WERI-Rb-1 (cell line): Measurements from ENCODE around the gene PRR12.

Source experiments
- DNase-seq: peaks from one replicate; pipeline ENCODE4 v3.0.0-alpha.2; 2020
- H3K27ac ChIP-seq: fragments of 250-450 bp; sonication (Bioruptor Pico); 2 replicates; pipeline ENCODE4 v1.5.1; 2020; ENCODE audit warnings: mild to moderate bottlenecking, moderate library complexity
- H3K27me3 ChIP-seq: fragments of 250-450 bp; sonication (Bioruptor Pico); 2 replicates; pipeline ENCODE4 v1.5.1; 2021; ENCODE audit warnings: mild to moderate bottlenecking, low read depth, moderate library complexity; ENCODE audit not compliant: insufficient read depth, severe bottlenecking
- H3K36me3 ChIP-seq: fragments of 250-450 bp; sonication (Bioruptor Pico); 2 replicates; pipeline ENCODE4 v1.5.1; 2020; ENCODE audit warnings: mild to moderate bottlenecking, moderate library complexity
- H3K4me3 ChIP-seq: 2 replicates; pipeline ENCODE4 v1.5.1; 2011; ENCODE audit warnings: low read depth, mild to moderate bottlenecking, control low read depth, low read length
- H3K9me3 ChIP-seq: fragments of 250-450 bp; sonication (Bioruptor Pico); 2 replicates; pipeline ENCODE4 v1.5.1; 2021; ENCODE audit warnings: mild to moderate bottlenecking, moderate library complexity; ENCODE audit not compliant: severe bottlenecking
- TF ChIP-seq, protein P1 (sequence below): IDR thresholded peaks from 2 replicates; pipeline ENCODE4 v1.5.1; 2011; ENCODE audit warnings: low read depth, mild to moderate bottlenecking, control low read depth, inconsistent platforms, low read length

PRR12 gene

DNA sequence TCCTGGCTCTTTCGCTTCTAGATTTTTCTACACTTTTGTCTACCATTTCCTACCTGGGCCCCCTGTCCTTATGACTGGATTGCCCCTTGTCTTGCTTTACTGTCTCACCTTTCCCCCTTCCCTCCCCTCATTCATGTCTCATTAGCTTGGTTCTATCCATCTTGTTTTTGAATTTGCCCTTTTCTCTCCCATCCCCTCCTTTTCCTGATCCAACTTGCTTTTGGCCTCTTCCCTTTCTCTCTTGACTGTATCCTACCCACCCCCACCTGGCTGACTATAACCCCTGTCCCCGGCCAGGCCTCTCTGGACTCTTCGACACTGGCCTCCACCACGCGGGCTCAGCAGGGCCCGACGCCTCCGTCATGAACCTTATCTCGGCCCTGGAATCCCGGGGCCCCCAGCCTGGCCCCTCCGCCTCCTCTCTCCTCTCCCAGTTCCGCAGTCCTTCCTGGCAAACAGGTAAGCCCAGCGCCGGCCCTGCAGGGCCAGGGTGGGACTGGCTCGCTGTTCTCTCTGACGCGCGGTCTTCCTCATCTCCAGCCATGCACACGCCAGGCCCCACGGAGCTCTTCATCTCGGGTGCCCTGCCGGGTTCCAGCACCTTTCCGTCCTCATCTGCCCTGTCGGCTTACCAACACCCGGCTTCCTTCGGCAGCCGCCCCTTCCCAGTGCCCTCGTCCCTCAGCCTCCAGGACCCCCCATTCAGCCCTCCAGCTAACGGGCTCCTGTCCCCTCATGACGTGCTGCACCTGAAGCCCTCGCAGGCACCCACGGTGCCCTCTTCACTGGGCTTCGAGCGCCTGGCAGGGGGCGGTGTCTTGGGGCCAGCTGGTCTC is 3.4 kb downstream of the PRR12 start:
- H3K27ac ChIP-seq: no peak overlapping the region
- TF ChIP-seq, protein P1, sequence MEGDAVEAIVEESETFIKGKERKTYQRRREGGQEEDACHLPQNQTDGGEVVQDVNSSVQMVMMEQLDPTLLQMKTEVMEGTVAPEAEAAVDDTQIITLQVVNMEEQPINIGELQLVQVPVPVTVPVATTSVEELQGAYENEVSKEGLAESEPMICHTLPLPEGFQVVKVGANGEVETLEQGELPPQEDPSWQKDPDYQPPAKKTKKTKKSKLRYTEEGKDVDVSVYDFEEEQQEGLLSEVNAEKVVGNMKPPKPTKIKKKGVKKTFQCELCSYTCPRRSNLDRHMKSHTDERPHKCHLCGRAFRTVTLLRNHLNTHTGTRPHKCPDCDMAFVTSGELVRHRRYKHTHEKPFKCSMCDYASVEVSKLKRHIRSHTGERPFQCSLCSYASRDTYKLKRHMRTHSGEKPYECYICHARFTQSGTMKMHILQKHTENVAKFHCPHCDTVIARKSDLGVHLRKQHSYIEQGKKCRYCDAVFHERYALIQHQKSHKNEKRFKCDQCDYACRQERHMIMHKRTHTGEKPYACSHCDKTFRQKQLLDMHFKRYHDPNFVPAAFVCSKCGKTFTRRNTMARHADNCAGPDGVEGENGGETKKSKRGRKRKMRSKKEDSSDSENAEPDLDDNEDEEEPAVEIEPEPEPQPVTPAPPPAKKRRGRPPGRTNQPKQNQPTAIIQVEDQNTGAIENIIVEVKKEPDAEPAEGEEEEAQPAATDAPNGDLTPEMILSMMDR: no peak
- H3K4me3 ChIP-seq: no peak overlapping the region
- no peak for DNase-seq
- peaks cover 57% of the 10 kb centered on the region for H3K36me3 ChIP-seq
- H3K27me3 ChIP-seq: no peaks in the 10 kb centered on the region
- no peaks in the 10 kb centered on the region for H3K9me3 ChIP-seq

GRCh38 chr19:49594993-49595818 is 4.2 kb downstream of the PRR12 start:
- H3K9me3 ChIP-seq: no peaks in the 10 kb centered on the region
- H3K27me3 ChIP-seq: no peaks in the 10 kb centered on the region
- DNase-seq: no peak
- no peak overlapping the region for H3K4me3 ChIP-seq
- TF ChIP-seq, protein P1: no peak
- H3K27ac ChIP-seq: no peak overlapping the region
- peaks cover 66% of the 10 kb centered on the region for H3K36me3 ChIP-seq

GRCh38 chr19:49595819-49596404 is 4.9 kb downstream of the PRR12 start:
- TF ChIP-seq, protein P1: no peak
- H3K4me3 ChIP-seq: no peak overlapping the region
- peaks cover 71% of the 10 kb centered on the region for H3K36me3 ChIP-seq
- H3K9me3 ChIP-seq: no peaks in the 10 kb centered on the region
- DNase-seq: no peak
- no peaks in the 10 kb centered on the region for H3K27me3 ChIP-seq
- H3K27ac ChIP-seq: no peak overlapping the region

DNA sequence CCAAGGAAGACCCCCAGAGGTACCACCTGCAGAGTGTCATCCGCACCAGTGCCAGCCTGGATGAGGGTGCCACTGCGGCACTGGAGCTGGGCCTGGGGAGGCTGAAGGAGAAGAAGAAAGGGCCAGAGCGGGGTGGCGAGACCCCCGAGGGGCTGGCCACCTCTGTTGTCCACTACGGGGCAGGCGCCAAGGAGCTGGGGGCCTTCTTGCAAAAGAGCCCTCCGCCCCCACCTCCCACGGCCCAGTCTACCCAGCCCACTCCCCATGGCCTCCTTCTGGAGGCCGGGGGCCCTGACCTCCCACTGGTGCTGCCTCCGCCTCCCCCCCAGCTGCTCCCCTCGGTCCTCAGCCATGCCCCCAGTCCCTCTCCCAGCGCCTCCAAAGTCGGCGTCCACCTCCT is 5.4 kb downstream of the PRR12 start:
- Histone ChIP-seq H3K9me3 (no peaks in the 10 kb centered on the region), H3K27ac (no peak overlapping the region), H3K27me3 (no peaks in the 10 kb centered on the region), H3K36me3 (peaks cover 75% of the 10 kb centered on the region), H3K4me3 (no peak overlapping the region)
- no peak for DNase-seq
- TF ChIP-seq, protein P1: no peak

DNA sequence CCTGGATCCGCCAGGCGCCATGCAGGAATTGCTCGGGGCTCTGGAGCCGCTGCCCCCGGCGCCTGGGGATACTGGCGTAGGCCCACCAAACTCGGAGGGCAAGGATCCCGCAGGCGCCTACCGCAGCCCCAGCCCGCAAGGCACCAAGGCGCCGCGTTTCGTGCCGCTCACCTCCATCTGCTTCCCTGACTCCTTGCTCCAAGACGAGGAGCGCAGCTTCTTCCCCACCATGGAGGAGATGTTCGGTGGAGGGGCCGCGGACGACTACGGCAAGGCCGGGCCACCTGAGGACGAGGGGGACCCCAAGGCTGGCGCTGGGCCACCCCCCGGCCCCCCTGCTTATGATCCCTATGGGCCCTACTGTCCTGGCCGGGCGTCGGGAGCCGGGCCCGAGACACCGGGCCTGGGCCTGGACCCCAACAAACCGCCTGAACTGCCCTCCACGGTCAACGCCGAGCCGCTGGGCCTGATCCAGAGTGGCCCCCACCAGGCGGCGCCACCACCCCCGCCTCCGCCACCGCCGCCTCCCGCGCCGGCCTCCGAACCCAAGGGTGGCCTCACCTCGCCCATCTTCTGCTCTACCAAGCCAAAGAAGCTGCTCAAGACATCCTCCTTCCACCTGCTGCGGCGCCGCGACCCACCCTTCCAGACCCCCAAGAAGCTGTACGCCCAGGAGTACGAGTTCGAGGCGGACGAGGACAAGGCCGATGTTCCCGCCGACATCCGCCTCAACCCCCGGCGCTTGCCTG is 6.1 kb downstream of the PRR12 start:
- peaks cover 79% of the 10 kb centered on the region for H3K36me3 ChIP-seq
- H3K27me3 ChIP-seq: no peaks in the 10 kb centered on the region
- TF ChIP-seq, protein P1: no peak
- no peak overlapping the region for H3K27ac ChIP-seq
- no peak for DNase-seq
- H3K9me3 ChIP-seq: no peaks in the 10 kb centered on the region
- H3K4me3 ChIP-seq: no peak overlapping the region
